ENCODE measurements around the gene ATXN7L2. TPM values are rescaled to one million over a fixed set of nuclear protein-coding genes. Genes with fewer than 3 reads are reported as not detected.
"Not testable (repeated sequence)": the region's sequence is repeated elsewhere in the genome, so short reads cannot be mapped to it uniquely, and the experiment has no call there.

ATXN7L2 gene, protein sequence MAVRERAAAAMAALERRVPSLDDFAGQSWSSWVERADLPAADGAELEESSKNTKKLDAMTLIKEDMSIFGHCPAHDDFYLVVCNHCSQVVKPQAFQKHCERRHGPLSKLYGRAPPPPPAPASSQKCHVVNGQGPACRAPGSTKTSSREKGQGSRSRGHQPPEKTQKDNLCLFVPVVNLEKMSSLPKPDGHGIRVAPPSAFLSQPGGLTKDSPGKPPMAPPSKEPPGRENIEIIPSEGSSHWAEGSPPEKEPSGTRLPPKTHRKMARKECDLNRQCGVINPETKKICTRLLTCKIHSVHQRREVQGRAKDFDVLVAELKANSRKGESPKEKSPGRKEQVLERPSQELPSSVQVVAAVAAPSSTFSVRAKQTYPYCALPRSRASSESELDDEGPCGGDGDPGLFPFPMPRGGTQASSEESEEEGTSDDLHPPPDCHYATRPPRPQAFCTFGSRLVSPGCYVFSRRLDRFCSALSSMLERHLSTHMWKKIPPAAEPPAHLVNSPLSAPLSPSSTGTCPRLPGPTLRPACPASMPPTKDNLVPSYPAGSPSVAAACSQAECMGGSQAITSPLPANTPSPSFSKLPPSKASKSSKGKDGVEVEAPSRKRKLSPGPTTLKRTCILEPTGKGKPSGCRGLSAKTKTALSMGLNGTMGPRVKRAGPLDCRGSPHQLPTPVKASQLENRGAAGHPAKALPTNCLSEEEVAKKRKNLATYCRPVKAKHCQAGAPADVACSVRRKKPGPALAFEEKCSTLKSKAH
- total RNA-seq (2014; rRNA removed; shearing (Covaris generic)), result 2.2 and 3.0 TPM in 2 replicates

DNA sequence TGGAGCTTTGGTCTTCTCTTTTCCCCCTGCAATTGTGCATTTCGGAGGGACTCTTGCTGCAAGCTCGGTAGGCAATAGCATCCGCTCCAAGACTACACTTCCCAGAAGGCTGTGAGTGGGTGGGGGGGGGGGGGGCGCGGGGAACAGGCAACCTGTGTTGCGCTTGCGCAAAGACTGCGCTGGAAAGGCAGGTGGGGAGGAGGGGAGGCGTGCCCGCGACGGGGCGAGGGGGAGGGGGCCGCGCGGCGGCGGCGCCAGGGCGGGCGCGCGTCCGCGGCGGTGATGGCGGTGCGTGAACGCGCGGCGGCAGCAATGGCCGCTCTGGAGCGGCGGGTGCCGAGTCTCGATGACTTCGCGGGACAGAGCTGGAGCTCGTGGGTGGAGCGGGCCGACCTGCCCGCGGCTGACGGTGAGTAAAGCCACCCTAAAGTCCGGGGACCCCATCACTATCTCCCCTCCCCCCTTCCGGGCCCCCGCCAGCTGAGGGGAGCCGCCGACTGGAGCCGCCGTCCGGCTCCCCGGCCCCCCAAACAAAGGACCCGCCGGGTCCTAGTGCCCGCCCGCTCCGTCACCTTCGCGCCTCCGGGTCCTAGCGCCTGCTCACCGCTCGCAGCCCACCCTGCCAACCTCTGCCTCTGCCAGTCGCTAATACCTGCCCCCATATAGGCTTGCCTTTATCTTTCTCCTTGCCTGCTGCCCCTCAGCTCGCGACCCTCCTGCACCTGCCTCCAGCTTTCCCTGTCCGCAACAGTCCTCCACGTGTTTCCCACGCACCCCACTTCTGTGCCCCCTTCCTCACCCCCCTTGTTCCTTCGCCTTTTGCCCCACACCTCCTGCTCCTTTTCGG lies at the start of gene ATXN7L2:
Gene ATXN7L2, plus strand, starts transcription at position 234 of the 847 bp plus-strand sequence. Its CDS starts 49 bp downstream, at position 283.
- peak; percentile 87 for DNase-seq (ENCODE audit: low read depth)

DNA sequence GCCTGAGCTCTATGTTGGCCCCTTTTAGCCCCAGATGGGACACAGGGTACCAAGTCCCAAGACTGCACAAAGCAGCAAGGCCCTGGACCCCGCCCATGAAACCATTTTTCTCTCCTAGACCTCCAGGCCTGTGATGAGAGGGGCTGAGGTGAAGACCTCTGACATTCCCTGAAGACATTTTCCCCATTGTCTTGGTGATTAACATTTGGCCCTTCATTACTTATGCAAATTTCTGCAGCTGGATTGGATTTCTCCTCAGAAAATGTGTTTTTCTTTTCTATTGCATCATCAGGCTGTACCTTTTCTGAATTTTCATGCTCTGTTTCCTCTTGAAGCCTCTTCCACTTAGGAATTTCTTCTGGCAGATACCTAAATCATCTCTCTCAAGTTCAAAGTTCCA lies 49.2 kb upstream of the ATXN7L2 start:
- no peak for DNase-seq (ENCODE audit: low read depth)

DNA sequence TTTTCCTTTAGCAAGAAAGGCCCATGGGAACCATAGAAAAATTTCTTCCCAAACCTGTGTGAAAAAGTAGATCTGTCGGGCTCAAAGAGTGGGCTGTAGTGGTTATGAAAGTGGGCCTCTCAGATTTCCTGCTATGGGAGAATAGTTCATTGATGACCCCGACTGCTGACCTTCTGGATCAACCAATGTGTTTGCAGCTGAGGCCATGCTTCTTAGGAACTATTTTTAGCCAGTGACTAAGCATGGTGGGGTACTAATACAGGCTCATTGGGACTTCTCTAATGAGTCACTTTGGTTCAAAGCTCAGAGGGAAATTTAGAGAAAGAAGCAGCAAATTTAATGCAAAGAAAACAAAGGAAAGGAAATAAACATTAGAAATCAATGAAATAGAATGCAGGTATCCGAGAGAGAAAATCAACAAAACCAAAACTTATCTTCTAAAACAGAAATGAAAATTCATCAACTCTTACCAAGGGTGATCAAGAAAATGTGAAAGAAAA lies 44.9 kb upstream of the ATXN7L2 start:
- peak; percentile 93 for DNase-seq (ENCODE audit: low read depth)

DNA sequence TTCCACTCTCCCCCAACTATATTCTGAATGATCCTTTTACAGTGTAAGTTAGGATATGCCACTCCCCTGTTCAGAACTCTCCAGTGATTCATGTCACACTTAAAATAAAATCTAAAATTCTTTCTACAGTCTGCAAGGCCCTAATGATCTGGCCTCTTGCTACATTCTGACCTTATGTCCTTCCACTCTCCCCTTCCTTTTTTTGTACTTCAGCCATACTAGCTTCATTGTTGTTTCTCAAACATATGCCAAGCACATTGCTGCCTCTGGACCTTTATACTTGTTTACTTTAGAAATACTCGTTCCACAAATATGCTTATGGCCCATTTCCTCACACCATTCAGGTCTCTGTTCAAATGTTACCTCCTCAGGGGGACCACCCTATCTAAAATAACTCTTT lies 42.6 kb upstream of the ATXN7L2 start:
- no peak for DNase-seq (ENCODE audit: low read depth)

DNA sequence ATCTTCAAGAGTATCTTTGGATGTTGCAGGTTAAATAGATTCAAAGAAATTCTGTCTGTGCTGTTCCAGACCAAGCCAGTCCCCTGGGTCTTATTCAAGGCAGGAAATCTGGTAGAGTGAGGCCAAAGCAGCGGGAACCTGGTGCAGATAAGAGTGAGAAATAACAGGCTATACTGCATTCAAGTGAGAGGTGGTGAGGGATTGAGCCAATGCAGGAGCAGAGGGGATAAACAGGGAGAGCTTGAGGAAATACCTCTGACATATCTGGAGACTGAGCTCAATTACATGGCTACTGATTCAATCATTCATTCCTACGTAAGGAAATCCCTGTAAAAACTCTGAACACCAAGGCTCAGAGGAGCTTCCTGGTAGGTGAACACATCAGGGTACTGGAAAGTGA lies 40.2 kb upstream of the ATXN7L2 start:
- DNase-seq (ENCODE audit: low read depth), result no peak

DNA sequence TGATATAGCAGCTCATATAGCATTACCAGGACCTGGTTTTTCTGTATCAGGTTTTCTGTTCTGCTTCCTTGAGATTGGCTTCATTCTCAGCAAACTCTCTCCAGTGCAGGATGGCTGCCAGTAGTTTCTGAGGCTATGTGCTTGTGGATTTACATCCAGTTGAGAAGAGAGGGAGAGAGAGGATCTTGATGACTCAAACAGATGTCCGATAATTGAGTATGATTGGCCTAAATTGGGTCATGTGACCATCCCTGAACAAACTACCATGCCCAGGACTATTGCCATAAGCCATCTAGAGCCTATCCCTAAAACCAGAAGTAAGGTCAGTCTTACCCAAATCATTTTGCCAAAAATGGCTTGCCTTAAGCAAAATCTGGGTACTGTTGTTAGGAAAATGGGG lies 39.4 kb upstream of the ATXN7L2 start:
- DNase-seq (ENCODE audit: low read depth), result peak; percentile 59

DNA sequence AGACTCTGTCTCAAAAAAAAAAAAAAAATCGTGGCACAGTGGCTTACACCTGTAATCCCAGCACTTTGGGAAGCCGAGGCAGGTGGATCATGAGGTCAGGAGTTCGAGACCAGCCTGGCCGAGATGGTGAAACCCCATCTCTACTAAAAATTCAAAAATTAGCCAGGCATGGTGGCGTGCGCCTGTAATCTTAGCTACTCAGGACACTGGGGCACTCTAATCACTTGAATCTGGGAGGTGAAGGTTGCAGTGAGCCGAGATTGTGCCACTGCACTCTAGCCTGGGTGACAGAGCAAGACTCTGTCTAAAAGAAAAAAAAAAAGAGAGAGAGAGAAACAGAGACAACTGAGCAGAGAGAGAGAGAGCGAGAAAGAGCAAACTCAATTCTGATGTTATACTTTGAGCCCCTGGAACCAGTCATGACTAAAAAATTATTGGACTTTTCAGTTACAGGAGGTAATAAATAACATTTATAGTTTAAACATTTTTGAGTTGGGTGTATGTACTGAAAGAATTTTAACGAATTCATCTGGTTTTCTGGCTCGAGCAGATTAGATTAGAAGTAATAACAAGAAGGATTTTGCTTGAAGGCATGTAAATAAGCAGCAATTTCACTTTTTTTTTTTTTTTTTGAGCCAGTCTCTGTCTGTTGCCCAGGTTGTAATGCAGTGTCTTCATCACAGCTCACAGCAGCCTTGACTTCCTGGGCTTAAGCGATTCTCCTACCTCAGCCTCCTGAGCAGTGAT lies 37.6 kb upstream of the ATXN7L2 start:
- DNase-seq (ENCODE audit: low read depth), result not testable (repeated sequence)

DNA sequence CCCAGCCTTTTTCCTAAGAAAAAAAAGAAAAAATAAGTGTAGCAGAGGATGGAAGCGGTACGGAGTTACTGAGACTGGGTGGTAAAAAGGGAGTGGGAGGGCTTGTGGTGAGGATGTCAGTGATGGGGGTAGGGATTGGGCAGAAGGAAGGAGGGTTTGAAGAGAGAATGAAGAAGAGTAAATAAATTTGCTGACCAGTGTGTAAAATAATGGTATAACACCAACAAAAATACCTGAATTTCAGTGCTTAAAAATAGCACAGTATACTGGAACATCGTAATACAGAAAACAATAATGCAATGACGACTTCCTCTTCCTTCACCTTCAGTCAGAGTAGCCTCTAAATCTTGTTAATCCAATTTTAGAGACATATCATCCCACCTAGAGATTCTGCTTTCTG lies 36.2 kb upstream of the ATXN7L2 start:
- DNase-seq (ENCODE audit: low read depth), result no peak

DNA sequence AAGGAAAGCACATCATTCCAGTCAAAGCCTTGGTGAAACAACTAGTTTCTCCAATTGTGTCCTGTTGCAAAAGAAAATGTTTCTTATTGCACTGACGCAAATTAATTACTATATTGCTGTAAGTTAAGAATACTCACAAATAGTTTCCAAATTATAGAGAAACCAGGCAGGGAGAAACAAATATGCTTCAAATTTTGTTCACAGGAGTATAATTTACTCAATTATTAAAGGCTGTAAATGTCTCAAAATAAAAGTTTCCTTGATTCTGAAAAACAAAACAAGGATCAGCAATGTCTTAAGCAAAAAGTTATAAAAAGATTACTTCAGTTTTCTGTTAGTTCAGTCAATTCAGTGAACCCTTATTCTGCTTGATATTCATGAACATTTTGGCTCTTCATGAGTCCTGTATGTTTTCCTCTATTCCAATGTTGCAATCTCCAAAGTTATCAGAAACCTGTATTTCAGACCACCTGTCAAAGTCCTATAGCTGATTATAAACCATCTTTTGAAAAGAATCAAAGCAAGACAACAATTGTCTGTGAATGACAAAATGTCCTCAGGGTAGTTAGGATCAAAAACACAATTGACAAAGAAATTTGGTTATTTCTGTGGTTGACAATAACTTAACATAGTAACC lies 29.1 kb upstream of the ATXN7L2 start:
- no peak for DNase-seq (ENCODE audit: low read depth)

DNA sequence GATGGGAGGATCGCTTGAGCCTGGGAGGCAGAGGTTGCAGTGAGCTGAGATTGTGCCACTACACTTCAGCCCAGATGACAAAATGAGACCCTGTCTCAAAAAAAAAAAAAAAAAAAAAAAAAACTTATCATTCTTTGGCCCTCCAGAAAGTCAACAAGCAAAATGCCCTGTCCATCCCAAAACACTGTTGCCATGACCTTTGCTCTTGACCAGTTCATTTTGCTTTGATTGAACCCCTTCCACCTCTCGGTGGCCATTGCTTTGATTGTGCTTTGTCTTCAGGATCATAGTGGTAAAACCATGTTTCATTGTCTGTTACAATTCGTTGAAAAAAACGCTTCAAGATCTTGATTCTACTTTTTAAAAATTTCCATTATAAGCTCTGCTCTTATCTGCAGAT lies 25.9 kb upstream of the ATXN7L2 start:
- no peak for DNase-seq (ENCODE audit: low read depth)

DNA sequence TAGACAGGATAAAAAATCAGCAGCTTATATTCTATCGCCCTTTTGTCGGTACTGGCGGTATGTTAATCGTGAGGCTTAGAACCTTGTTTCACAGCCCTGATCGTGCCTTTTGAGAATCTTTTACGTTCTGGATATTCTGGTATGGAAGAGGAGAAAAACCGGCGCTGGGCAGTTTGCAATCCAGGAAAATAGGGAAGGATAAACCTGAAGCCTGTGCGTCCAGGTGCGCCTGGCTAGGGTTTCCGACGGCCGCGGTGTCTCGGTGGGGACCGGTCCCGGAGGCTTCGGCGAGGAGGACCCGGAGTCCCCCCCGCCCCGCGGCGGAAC lies 17.6 kb upstream of the ATXN7L2 start:
- peak; percentile 44 for DNase-seq (ENCODE audit: low read depth)

DNA sequence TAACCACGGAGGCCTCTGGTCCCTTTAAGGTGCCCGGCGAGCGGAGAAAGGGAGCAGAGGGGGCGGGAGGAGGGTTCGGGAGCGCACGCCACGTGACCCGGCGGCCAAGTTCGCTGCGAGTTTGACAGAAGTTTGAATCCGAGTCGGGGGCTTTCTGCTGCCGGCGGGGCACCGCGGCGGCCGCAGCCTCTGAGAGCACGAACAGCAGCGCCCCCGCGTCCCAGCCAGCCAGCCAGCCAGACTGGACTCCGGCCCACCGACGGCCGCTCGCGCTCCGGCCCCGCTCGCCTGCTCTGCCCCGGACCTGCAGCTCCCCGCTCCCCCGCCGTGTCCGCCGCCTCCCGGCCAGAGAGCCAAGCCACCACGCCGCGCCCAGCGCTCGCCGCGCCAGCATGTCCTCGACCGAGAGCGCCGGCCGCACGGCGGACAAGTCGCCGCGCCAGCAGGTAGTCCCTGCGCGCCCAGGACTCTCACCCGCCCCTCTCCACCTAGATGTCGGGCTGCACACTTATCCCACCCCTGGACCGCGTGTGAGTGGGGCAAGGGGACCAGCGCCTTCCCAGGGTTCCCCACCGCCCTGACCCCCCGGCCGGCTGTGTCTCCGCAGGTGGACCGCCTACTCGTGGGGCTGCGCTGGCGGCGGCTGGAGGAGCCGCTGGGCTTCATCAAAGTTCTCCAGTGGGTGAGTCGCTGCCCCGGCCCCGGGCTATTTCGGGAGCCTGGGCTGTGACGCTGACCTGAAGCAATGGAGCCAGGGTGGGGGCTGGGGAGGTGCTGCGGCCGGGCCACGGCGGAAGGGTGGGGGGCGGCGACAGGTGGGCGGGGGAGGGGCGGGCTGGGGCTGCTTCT lies 17.0 kb upstream of the ATXN7L2 start, which contains the start of gene SYPL2:
Gene SYPL2, plus strand, starts transcription at position 95 of the 849 bp plus-strand sequence. Its CDS starts 298 bp downstream, at position 393.
- DNase-seq (ENCODE audit: low read depth), result peak; percentile 59

DNA sequence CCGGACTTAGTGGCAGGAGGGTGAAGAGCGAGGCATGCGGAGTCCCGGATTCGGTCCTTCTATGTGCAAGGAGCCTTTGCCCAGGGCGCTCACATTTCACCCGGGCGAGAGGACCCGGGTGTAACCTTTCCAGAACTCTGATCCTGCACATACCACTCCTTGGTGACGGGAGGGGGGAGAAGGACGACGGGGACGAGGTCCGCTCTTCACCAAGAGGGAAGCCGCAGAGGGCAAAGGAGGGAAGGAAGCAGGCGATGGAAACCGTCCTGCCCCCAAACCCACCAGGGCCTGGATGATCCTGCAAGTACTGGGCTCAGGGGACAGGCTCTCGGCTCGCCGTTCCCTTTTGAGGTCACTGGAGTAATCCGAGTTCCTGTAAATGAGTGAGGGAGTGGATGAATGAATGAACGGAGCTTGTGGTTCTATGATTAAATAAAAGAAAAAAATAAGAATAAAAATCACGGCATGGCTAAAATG lies 16.4 kb upstream of the ATXN7L2 start:
- no peak for DNase-seq (ENCODE audit: low read depth)

DNA sequence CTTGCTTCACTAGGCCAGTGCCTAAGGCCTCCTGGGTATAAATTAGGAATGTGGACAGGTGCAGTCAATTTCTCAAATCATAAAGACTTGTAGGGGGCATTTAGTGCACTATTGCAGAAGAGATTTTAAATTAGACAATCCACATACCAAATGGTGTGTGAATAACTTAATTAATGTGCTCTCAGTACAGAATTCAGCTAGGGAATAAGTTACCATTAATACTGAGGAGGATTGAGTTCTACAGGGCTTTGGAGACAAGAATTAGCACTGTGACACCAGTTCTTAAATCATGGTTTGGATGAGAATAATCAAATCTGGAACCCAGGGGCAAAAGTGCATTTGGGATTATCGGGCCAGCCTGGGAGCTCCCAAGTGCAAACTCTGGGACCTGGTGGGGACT lies 15.6 kb upstream of the ATXN7L2 start:
- no peak for DNase-seq (ENCODE audit: low read depth)

DNA sequence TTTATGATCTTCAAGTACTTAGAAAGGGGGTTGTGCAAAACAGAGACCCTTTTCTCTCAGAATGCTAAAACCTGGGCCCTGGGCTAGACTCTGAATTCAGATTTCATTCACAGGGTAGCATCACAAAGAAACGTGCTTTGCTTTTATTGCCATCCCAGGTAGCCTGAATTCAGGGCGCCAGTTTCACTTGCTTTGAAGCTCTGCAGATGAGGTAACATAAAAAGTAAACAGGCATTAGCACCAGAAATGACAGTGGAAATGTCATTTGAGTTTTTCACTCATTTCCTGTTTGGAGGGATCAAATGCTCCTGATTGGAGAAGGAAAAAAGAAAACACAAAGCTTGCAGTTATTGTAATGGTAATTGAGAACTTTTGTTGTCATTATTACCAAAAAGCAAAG lies 14.8 kb upstream of the ATXN7L2 start:
- no peak for DNase-seq (ENCODE audit: low read depth)

DNA sequence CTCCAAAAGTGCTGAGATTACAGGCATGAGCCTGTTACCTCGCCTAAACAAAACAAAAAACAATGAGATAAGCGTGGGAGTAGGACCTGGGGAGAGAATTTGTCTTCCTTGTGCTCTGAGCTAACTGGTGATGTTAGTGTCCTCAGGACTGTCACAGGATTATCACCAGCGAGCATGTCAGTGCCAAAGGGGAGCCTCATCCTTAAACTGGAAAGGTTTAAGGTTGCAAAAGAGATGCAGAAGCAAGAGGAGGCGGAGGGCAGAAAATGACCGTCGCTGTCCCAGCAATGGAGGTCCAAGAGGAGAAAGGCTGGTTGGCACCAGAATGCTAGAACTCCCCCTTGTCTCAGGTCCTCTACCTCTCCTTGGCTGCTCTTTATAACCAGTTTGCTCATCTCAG lies 13.5 kb upstream of the ATXN7L2 start:
- DNase-seq (ENCODE audit: low read depth), result no peak

DNA sequence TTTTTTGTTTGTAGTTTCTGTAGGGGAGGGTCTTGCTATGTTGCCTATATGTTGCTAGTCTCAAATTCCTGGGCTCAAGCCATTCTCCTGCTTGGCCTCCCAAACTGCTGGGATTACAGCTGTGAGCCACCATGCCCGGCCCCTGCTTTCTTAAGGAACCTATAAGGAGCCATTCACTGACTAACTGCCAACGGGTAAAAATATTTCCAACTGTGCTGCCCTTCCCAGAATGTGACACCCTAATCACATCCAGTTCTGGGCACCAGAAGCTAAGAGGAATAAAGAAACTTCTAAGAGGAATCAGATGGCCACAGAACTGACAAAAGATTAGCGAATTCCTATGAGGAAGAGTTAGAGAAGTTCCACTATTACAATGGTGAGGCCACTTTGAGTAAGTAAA lies 10.9 kb upstream of the ATXN7L2 start:
- no peak for DNase-seq (ENCODE audit: low read depth)

DNA sequence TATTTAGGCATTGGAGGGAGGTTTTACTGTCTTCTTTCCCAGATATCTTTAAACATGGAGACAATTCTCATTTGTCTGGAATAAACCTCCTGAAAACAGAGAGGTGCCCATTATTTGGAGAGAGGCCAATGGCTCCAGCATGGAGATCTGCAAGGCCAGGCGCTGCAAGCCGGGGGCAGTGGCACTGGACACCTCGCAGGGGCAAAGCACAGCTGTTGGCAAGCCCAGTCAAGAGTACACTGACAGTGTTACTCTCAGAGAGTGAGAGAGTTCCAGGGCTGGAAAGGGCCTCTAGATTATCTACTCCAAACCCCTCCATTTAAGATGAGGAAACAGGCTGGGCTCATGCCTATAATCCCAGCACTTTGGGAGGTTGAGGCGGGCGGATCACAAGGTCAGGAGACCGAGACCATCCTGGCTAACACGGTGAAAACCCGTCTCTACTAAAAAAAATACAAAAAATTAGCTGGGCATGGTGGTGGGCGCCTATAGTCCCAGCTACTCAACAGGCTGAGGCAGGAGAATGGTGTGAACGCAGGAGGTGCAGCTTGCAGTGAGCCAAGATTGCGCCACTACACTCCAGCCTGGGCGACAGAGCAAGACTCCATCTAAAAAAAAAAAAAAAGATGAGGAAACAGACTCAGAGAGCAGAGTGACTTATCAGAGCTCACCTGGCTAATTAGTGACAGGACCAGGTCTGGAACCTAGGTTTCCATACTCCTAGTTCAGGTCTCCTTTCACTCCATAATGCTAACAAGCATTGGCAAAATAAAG lies 10.2 kb upstream of the ATXN7L2 start:
- not testable (repeated sequence) for DNase-seq (ENCODE audit: low read depth)

DNA sequence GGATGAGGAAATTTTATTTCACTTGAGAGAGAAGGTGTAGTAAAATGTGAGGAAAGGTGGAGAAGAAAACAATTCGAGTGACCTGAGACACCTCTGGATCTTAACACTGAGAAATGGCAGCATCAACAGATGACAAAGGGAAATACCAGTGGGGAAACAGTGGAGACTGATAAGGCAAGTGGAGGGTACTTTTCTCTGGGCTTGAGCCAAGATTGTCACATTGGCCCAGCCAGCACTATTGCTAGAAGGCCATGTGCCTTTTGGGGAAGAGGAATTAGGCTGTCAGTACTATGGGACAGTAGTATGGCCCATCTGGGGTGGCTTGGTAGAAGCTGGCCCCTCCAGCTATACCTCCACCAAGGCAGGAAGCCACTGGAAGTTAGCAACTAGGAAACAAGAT lies 9.0 kb upstream of the ATXN7L2 start:
- no peak for DNase-seq (ENCODE audit: low read depth)

All from RPMI7951 (cell line).